B cell (primary cell): ENCODE results near the gene DUSP16. TPM values are rescaled to one million over a fixed set of nuclear protein-coding genes. Genes with fewer than 3 reads are reported as not detected.

Source experiments
- ATAC-seq: fragments of 200-7000 bp; cut with Tn5 transposase; one replicate; pipeline ENCODE4 v1.10.0; 2021; ENCODE audit warnings: low read depth, mild to moderate bottlenecking, moderate number of reproducible peaks, moderate library complexity
- CTCF ChIA-PET: fragments of 350-600 bp; sonication (Branson Sonifier 250); formaldehyde crosslinking; loops from one replicate; lab custom pipeline; 2021; ENCODE audit warnings: antibody characterized with exemption, inconsistent platforms; lab: Charles Lee
- POLR2A ChIA-PET: fragments of 350-600 bp; sonication (Branson Sonifier 250); formaldehyde crosslinking; loops from one replicate; lab custom pipeline; 2021; ENCODE audit warnings: antibody characterized with exemption; lab: Charles Lee
- DNase-seq: peaks from one replicate; pipeline ENCODE4 v3.0.0; 2013
- H2AFZ ChIP-seq: 2 replicates; pipeline ENCODE4 v1.6.1; 2012; ENCODE audit warnings: mild to moderate bottlenecking, low read depth, low read length; ENCODE audit not compliant: insufficient read depth, poor library complexity, severe bottlenecking
- H3K27ac ChIP-seq, 2 donors: 1 replicate in 1 of 2; 2 replicates in 1 of 2; pipeline ENCODE4 v1.5.1; 2012 to 2013; ENCODE audit warnings: low read length in 2 of 2, mild to moderate bottlenecking in 2 of 2, moderate library complexity in 1 of 2
- H3K27me3 ChIP-seq, 4 experiments: fragments of 200-600 bp in 1 of 4; sonication (generic) in 1 of 4; replicated peaks in 1 of 4; 1 replicate in 2 of 4; 2 replicates in 2 of 4; pipeline versions ENCODE4 v1.6.1 to v1.7.0; 2013 to 2016; ENCODE audit warnings: low read length in 3 of 4, mild to moderate bottlenecking in 2 of 4, mixed read lengths in 1 of 4, moderate library complexity in 1 of 4; ENCODE audit not compliant: insufficient read depth in 4 of 4, control insufficient read depth in 3 of 4; ENCODE audit errors: control extremely low read depth in 1 of 4
- H3K36me3 ChIP-seq, 2 experiments: replicated peaks in 1 of 2; 1 replicate in 1 of 2; 2 replicates in 1 of 2; pipeline versions ENCODE4 v1.6.1 to v1.7.1; 2013; ENCODE audit warnings: low read length in 1 of 2; ENCODE audit not compliant: insufficient read depth in 2 of 2, control insufficient read depth in 1 of 2; ENCODE audit errors: control extremely low read depth in 1 of 2, extremely low read depth in 1 of 2
- H3K4me1 ChIP-seq, 2 donors: fragments of 200-600 bp in 1 of 2; sonication (generic) in 1 of 2; 1 replicate in 1 of 2; 2 replicates in 1 of 2; pipeline versions ENCODE4 v1.5.1 to v1.6.1; 2013 to 2017; ENCODE audit warnings: low read length in 2 of 2; ENCODE audit not compliant: control insufficient read depth in 2 of 2, insufficient read depth in 2 of 2
- H3K4me2 ChIP-seq: replicated peaks from 2 replicates; pipeline ENCODE3; 2012; ENCODE audit warnings: mild to moderate bottlenecking, low read depth, low read length; ENCODE audit not compliant: poor library complexity, severe bottlenecking
- H3K4me3 ChIP-seq, 5 experiments: fragments of 200-600 bp in 1 of 5; sonication (generic) in 1 of 5; 1 replicate in 3 of 5; 2 replicates in 2 of 5; pipeline versions ENCODE4 v1.5.1 to v1.7.0; 2011 to 2016; ENCODE audit warnings: low read length in 4 of 5, mild to moderate bottlenecking in 4 of 5, low read depth in 2 of 5, control low read depth in 1 of 5, moderate library complexity in 1 of 5; ENCODE audit not compliant: insufficient read depth in 1 of 5; ENCODE audit errors: control extremely low read depth in 1 of 5, extremely low read depth in 1 of 5
- H3K79me2 ChIP-seq: fragments of 200-600 bp; sonication (generic); one replicate; pipeline ENCODE4 v1.6.0; 2016; ENCODE audit warnings: low read length; ENCODE audit not compliant: control insufficient read depth, insufficient read depth
- H3K9ac ChIP-seq: fragments of 200-600 bp; sonication (generic); 2 replicates; pipeline ENCODE4 v1.6.1; 2017; ENCODE audit warnings: mild to moderate bottlenecking, low read length, moderate library complexity
- H3K9me3 ChIP-seq, 3 donors: one replicate each; pipeline versions ENCODE4 v1.6.1 to v1.7.1; 2013; ENCODE audit warnings: low read length in 2 of 3; ENCODE audit not compliant: control insufficient read depth in 2 of 3, insufficient read depth in 1 of 3; ENCODE audit errors: control extremely low read depth in 1 of 3
- H4K20me1 ChIP-seq: 2 replicates; pipeline ENCODE4 v1.6.0; 2012; ENCODE audit warnings: mild to moderate bottlenecking, low read length; ENCODE audit not compliant: insufficient read depth, control insufficient read depth, poor library complexity, severe bottlenecking
- H3K27ac Mint-ChIP-seq: one replicate; pipeline ENCODE4 v1.8.0; 2021; ENCODE audit warnings: mixed read lengths
- H3K27me3 Mint-ChIP-seq: one replicate; pipeline ENCODE4 v1.8.0; 2021; ENCODE audit warnings: mixed read lengths
- H3K4me1 Mint-ChIP-seq: one replicate; pipeline ENCODE4 v1.8.0; 2021; ENCODE audit warnings: mixed read lengths
- H3K4me3 Mint-ChIP-seq: one replicate; pipeline ENCODE4 v1.8.0; 2021; ENCODE audit warnings: mixed read lengths
- H3K9me3 Mint-ChIP-seq: one replicate; pipeline ENCODE4 v1.8.0; 2022; ENCODE audit warnings: mixed read lengths; ENCODE audit not compliant: insufficient read depth
- EZH2 ChIP-seq: IDR thresholded peaks from 2 replicates; pipeline ENCODE4 v1.6.1; 2012; ENCODE audit warnings: borderline replicate concordance, low read depth, mild to moderate bottlenecking, moderate library complexity, low read length; ENCODE audit not compliant: insufficient read depth, poor library complexity, severe bottlenecking
- WGBS: methylation state at CpG from one replicate; pipeline ENCODE4 v1.1.5; 2013; ENCODE audit warnings: missing lambda C conversion rate; ENCODE audit not compliant: insufficient coverage; 5-methylcytosine and 5-hydroxymethylcytosine counted together
- intact Hi-C: fragments of 100-400 bp; cut with micrococcal nuclease; formaldehyde crosslinking; loops from one replicate; pipeline ENCODE4 v1.10.0; 2022
- polyA plus RNA-seq: library from polyadenylated mRNA; depleted of rRNA; stranded (reverse); fragments of >200 nt; gene quantifications from 2 replicates; pipeline ENCODE4 v1.2.3, GENCODE V29; 2012
- total RNA-seq, 2 donors: library from RNA; stranded (reverse); fragments of 120-200 nt in 1 of 2; gene quantifications; 1 replicate in 1 of 2; 2 replicates in 1 of 2; pipeline versions ENCODE4 v1.2.3 to v1.2.4, GENCODE V29; 2013 to 2022
- TF ChIP-seq, protein P1 (sequence below): fragments of 200-600 bp; IDR thresholded peaks from one replicate; pipeline ENCODE4 v1.8.0; 2022; ENCODE audit warnings: antibody characterized with exemption, mild to moderate bottlenecking

DUSP16 gene
- total and polyA plus RNA-seq, 2 donors (not counting 1 experiment from before 2014, with no cell fraction given), result 0.37 to 5.6 TPM

- H3K27ac Mint-ChIP-seq, result peak overlapping the region; percentile 17
- Histone ChIP-seq H4K20me1 (no peaks in the 10 kb centered on the region), H3K27me3 (no peaks in the 10 kb centered on the region), H3K4me3 (no peak overlapping the region), H3K36me3 (no peaks in the 10 kb centered on the region), H3K4me2 (no peak overlapping the region), H3K4me1 (peaks cover 15 to 23% of the 10 kb centered on the region in 2 donors), H3K9ac (no peak overlapping the region), H3K79me2 (peaks cover 20% of the 10 kb centered on the region), H3K27ac (no peak overlapping the region), H3K9me3 (no peaks in the 10 kb centered on the region), H2AFZ (no peak overlapping the region)
- CTCF ChIA-PET, result no interaction called here
- POLR2A ChIA-PET, result no interaction called here
- H3K27me3 Mint-ChIP-seq, result no peaks in the 10 kb centered on the region
- intact Hi-C loops, result no loop called here
- peaks cover 22% of the 10 kb centered on the region for H3K4me1 Mint-ChIP-seq
- DNase-seq, result no peak
- H3K9me3 Mint-ChIP-seq, result no peaks in the 10 kb centered on the region
- no peak overlapping the region for H3K4me3 Mint-ChIP-seq
- no peak for ATAC-seq
- no peak for TF ChIP-seq EZH2
- TF ChIP-seq, protein P1, sequence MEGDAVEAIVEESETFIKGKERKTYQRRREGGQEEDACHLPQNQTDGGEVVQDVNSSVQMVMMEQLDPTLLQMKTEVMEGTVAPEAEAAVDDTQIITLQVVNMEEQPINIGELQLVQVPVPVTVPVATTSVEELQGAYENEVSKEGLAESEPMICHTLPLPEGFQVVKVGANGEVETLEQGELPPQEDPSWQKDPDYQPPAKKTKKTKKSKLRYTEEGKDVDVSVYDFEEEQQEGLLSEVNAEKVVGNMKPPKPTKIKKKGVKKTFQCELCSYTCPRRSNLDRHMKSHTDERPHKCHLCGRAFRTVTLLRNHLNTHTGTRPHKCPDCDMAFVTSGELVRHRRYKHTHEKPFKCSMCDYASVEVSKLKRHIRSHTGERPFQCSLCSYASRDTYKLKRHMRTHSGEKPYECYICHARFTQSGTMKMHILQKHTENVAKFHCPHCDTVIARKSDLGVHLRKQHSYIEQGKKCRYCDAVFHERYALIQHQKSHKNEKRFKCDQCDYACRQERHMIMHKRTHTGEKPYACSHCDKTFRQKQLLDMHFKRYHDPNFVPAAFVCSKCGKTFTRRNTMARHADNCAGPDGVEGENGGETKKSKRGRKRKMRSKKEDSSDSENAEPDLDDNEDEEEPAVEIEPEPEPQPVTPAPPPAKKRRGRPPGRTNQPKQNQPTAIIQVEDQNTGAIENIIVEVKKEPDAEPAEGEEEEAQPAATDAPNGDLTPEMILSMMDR, result no peak
- WGBS, result 100% methylated on average over 1 of the region's 1 CpG
Observed at GRCh38 chr12:12608557-12608957, 45.9 kb upstream of the DUSP16 start.

- Histone ChIP-seq H3K27ac (no peak overlapping the region), H3K79me2 (peaks cover 10% of the 10 kb centered on the region), H3K36me3 (no peaks in the 10 kb centered on the region), H3K4me1 (peaks cover 6 to 9% of the 10 kb centered on the region in 2 donors), H3K9ac (no peak overlapping the region), H3K9me3 (no peaks in the 10 kb centered on the region), H3K4me2 (no peak overlapping the region), H2AFZ (no peak overlapping the region), H3K27me3 (no peaks in the 10 kb centered on the region), H4K20me1 (no peaks in the 10 kb centered on the region), H3K4me3 (no peak overlapping the region)
- peaks cover 9% of the 10 kb centered on the region for H3K4me1 Mint-ChIP-seq
- TF ChIP-seq, protein P1, result no peak
- no peak for TF ChIP-seq EZH2
- ChIA-PET CTCF (interaction anchor here (0.8 to 1.0 kb wide), 2 partner anchors 44 to 273 kb away, joined by 3 to 5 read pairs; partner anchors contain the start of gene DUSP16), POLR2A (interaction anchor here (0.8 kb wide), 1 partner anchor 140 kb away, joined by 3 read pairs; no protein-coding TSS in a partner anchor)
- no peaks in the 10 kb centered on the region for H3K9me3 Mint-ChIP-seq
- H3K27me3 Mint-ChIP-seq, result no peaks in the 10 kb centered on the region
- DNase-seq, result no peak
- 100% methylated on average over 1 of the region's 7 CpGs for WGBS
- H3K4me3 Mint-ChIP-seq, result no peak overlapping the region
- intact Hi-C loops, result no loop called here
- ATAC-seq, result no peak
- no peak overlapping the region for H3K27ac Mint-ChIP-seq
Observed at GRCh38 chr12:12606781-12607589, 44.3 kb upstream of the DUSP16 start.
